GM21367 (cell line): ENCODE data around the gene MRPL10.

Experiments used
- ATAC-seq: cut with Tn5 transposase; IDR thresholded peaks from one replicate; pipeline ENCODE4 v1.9.1; 2021; ENCODE audit not compliant: unreplicated experiment

MRPL10 gene

GRCh38 chr17:47815106-47815918 is 16.0 kb downstream of the MRPL10 start:
- no peak for ATAC-seq

DNA sequence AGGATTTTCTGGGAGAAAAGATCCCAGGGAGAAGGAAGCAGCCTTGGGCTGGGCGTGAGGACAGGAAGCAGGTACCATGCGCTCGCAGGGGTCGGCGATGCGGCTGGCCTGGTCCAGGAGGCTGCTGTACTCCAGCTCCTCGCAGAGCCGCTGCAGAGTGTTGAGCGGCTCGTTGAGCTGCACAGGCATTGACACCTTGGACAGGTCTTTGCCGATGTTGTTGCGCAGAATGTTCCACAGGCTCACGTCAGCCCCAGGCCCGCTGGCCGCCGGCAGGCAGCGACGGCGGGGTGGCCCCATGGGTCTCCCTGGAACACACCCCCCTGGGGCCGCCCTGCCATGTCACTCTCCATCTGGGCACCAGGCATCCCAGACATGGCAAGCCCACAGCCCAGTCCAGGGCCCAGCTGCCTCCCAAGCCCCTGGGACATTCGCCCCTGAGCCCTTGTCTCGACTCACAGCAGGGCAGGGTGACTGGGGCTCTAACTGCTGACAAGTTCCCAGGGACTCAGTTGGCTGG is 17.8 kb downstream of the MRPL10 start:
- no peak for ATAC-seq

DNA sequence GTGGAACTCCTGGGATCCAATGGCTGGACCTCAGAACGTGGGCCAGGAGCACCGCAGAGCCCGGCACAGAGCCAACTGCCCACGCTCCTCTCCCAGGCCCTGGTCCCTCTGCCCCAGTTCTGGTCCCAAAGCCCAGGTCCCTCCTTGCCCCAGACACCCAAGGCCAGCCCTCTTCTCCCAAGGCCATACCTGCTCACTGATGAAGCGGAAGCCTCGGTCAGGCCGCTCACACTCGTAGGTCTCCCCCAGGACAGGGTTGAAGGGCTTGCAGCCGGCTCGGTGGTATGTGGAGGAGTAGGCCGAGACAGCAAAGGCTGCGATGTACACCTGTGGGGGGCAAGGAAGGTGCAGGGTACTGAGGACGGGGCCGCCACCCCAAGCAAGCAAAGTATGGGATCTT is 18.3 kb downstream of the MRPL10 start:
- no peak for ATAC-seq

DNA sequence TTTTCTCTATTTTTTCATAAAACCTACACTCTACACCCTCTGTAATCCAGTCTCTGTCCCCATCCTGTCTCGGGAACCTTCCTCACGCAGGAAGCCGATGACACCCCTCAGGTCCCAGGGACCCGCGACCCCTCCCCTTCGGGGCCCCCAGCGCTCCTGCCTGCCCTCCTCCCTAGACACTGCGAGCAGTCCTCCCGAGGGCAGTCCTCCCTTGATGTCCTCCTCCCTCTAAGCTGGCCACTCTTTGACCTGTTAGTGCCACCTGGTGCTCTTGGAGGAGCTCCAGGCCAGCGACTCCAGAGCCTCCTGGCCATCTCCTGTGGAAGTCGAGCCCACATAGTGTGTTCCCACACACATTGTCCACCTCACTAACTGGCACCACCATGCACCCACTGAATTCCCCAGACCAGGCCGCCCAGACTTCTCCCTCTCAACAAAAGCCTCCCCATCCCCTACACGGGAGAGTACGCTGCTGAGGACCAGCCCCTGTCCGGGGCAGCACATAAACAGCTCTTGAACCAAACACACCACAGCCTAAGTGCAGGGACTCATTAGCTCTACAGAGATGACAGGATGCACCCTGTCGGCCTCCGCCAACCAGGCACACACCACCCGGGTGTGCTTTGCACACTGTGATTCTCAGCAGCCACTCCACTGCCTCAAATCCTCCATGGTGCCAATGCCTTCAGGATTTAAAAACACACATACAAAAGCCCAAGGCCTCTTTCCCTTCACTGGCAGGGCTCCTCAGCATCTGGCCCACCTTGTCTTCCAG is 19.0 kb downstream of the MRPL10 start:
- no peak for ATAC-seq

DNA sequence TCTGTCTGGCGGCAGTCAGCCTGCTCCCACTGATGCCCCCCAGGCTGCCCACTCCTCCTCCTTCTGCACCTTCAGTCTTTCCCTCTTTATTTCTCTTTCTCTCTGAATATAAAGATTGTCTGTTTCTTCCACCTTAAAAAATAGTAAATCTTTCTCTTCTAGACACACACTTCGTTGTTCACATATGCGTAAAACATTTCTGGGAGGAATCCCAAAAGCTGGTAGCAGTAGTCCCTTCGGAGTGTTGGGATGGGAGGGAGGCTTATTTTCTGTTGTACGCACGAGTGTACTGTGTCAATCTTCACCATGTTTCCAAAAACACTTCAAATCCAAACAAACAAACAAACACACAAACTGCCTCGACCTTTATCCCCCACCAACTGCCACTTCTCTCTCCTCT is 19.6 kb downstream of the MRPL10 start:
- ATAC-seq: no peak

- ATAC-seq: no peak
These were observed 20.3 kb downstream of the MRPL10 start for GRCh38 chr17:47810901-47811635.

GRCh38 chr17:47810200-47810821 is 21.0 kb downstream of the MRPL10 start:
- ATAC-seq: no peak

GRCh38 chr17:47808830-47809480 is 22.4 kb downstream of the MRPL10 start:
- no peak for ATAC-seq

- no peak for ATAC-seq
These were observed 23.1 kb downstream of the MRPL10 start for GRCh38 chr17:47808036-47808829.

DNA sequence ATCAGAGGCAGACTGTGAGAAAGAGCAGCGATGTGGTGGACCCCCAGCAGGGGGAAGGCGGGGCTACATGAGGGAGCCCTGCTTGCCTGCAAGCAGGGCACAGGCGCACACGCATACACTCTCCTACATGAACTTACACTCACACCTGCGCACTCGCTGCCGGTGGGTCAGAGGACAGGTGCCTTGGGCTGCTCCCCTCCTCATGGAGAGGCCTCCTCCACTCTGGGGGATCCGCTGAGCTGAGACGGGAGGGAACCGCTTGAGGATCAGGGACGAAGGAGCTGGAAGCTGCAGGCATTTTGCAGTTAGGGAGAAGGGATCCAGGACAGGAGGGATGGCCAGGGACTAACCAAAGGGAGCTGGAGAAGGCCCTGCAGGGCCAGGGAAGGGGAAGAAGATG is 23.9 kb downstream of the MRPL10 start:
- no peak for ATAC-seq

GRCh38 chr17:47806913-47807255 is 24.5 kb downstream of the MRPL10 start:
- no peak for ATAC-seq

DNA sequence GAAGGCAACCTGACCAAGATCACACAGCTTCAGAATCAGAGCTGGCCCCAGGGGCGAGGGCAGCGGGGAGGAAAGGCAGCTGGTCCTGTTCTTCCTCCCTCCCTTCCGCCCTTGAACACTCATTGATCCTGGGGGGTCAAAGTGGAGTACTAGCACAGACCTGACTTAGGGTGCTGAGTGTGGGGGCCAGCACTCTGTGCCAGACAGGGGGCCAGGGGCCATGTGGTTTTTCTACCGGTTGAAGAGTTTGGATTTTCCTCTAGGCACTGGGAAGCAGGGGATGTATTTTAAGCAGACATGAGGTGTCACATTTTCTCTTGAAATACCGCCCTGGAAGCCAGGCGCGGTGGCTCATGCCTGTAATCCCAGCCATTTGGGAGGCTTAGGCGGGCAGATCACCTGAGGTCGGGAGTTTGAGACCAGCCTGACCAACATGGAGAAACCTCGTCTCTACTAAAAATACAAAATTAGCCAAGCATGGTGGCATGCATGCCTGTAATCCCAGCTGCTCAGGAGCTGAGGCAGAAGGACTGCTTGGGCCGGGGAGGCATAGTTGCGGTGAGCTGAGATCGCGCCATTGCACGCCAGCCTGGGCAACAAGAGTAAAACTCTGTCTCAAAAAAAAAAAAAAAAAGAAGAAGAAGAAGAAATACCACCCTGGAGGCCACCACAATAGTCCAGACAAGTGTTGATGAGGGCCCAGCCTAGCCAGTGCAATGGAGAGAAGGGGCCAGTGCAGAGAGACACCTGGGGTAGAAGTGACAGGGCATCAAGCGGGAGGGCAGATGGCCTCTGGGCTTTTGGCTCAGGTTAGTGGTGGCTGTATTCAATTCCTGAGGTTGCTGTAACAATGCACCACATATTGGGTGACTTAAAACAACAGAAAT is 25.1 kb downstream of the MRPL10 start:
- ATAC-seq: no peak

GRCh38 chr17:47804461-47804860 is 26.9 kb downstream of the MRPL10 start:
- no peak for ATAC-seq

- no peak for ATAC-seq
These were observed 27.6 kb downstream of the MRPL10 start for GRCh38 chr17:47803751-47804150.

- ATAC-seq: no peak
These were observed 28.1 kb downstream of the MRPL10 start for GRCh38 chr17:47803201-47803600.

DNA sequence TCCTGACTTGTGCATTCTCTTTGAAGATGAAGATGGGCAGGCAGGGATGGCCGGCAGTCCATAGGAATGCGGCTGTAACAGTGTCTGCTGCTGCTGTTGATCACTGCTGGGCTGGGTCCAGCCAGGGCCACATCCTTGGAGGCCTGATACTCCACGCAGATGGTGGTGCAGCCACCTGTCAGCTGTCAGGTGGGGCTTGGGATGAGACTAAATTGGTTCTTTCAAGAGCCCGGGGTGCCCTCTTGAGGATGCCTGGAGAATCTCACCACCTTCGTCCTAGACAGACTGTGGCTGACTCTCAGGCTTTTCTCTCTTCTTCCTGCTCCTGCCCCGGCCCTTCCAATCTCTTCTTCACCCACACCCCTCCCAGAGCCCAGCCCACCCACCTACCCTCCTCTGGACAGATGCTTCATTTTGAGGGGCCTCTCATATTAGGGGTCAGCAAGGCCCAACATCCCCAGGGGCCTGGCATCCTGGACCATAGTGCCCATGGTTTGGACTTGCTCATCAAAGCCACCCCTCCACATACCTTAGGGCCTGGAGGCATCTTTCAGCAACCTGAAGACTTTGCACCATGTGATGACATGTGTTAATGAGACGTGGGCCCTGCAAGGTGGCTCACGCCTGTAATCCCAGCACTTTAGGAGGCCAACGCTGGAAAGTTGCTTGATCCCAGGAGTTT is 28.9 kb downstream of the MRPL10 start:
- ATAC-seq: no peak

- no peak for ATAC-seq
These were observed 29.4 kb downstream of the MRPL10 start for GRCh38 chr17:47801906-47802305.

DNA sequence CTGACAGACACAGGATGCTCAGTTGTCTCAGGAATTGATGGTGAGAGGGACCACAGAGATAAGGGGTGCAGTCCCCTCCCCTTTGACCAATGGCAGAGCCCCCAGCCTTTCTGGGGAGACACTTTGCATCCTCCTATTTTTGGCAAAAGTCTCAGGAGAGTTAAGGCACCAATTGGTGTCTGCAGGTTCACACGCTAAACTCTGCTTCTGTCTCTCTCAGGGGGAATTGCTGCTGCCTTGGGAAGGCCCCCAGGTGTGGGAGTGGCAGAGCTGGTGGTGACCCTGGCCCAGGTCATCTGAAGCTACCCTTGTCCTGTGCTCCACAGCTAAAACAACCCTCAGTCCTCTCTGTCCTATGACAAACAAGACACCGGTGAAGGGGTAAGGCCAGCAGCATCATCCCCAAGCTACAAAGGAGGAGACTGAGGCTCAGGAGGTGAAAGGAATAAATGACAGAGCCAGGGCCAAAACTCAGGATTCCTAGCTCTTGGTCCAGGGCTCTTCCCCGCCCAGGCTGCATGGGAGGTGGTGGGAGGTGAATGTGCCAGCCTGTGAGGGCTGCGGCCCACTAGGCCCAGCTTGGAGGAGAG is 30.1 kb downstream of the MRPL10 start:
- ATAC-seq: no peak
